OCI-LY7 (cell line): ENCODE data around the gene CAPN10. TPM values are rescaled to one million over a fixed set of nuclear protein-coding genes. Genes with fewer than 3 reads are reported as not detected.

Source experiments
- BruUV-seq: library from RNA; stranded (reverse); fragments of 400-500 nt; replicated peaks from 2 replicates; lab custom pipeline; 2021; lab: Mats Ljungman, UMichigan
- CTCF ChIA-PET: fragments of 300-600 bp; sonication (Branson Sonifier 250); formaldehyde crosslinking; loops from one replicate; lab custom pipeline; 2022; ENCODE audit warnings: antibody characterized with exemption; ENCODE audit not compliant: unreplicated experiment; lab: Charles Lee
- POLR2A ChIA-PET: fragments of 300-600 bp; sonication (Branson Sonifier 250); formaldehyde crosslinking; loops from one replicate; lab custom pipeline; 2022; ENCODE audit warnings: antibody characterized with exemption; lab: Charles Lee
- DNase-seq: peaks from one replicate; pipeline ENCODE4 v3.0.0-alpha.2; 2015; ENCODE audit warnings: low spot score
- H2AFZ ChIP-seq: fragments of 200-600 bp; sonication (generic), shearing (Covaris generic); 2 replicates; pipeline ENCODE4 v1.6.1; 2014; ENCODE audit warnings: mild to moderate bottlenecking, antibody characterized with exemption, low read length, moderate library complexity
- H3K27ac ChIP-seq: fragments of 200-600 bp; sonication (generic); 2 replicates; pipeline ENCODE4 v1.5.1; 2014; ENCODE audit warnings: mixed run types, low read depth, mild to moderate bottlenecking, moderate library complexity, low read length, inconsistent platforms; ENCODE audit not compliant: poor library complexity, severe bottlenecking
- H3K36me3 ChIP-seq: fragments of 200-600 bp; sonication (generic); 2 replicates; pipeline ENCODE4 v1.6.1; 2014; ENCODE audit warnings: mild to moderate bottlenecking, antibody characterized with exemption, low read length, moderate library complexity, mixed read lengths; ENCODE audit not compliant: insufficient read depth
- H3K4me1 ChIP-seq: fragments of 200-600 bp; sonication (generic); 2 replicates; pipeline ENCODE4 v1.5.1; 2014; ENCODE audit warnings: mild to moderate bottlenecking, low read length; ENCODE audit not compliant: insufficient read depth, poor library complexity, severe bottlenecking
- H3K4me2 ChIP-seq: fragments of 200-600 bp; sonication (generic); 2 replicates; pipeline ENCODE4 v1.6.1; 2014; ENCODE audit warnings: mild to moderate bottlenecking, low read length
- H3K4me3 ChIP-seq: fragments of 200-600 bp; sonication (generic); 2 replicates; pipeline ENCODE4 v1.5.1; 2014; ENCODE audit warnings: mild to moderate bottlenecking, low read depth, low read length; ENCODE audit not compliant: poor library complexity, severe bottlenecking
- H3K79me2 ChIP-seq: fragments of 200-600 bp; sonication (generic); 2 replicates; pipeline ENCODE4 v1.6.1; 2016; ENCODE audit warnings: low read depth, mild to moderate bottlenecking, low read length, moderate library complexity, mixed read lengths; ENCODE audit not compliant: insufficient read depth
- H3K9me2 ChIP-seq: fragments of 200-600 bp; sonication (generic); 2 replicates; pipeline ENCODE4 v1.6.1; 2016; ENCODE audit warnings: mild to moderate bottlenecking, low read length, mixed read lengths; ENCODE audit not compliant: insufficient read depth
- H3K9me3 ChIP-seq: fragments of 200-600 bp; sonication (generic); 2 replicates; pipeline ENCODE4 v1.6.1; 2014; ENCODE audit warnings: mild to moderate bottlenecking, mixed run types, low read length, mixed read lengths
- H4K20me1 ChIP-seq: fragments of 200-600 bp; sonication (generic); 2 replicates; pipeline ENCODE4 v1.6.1; 2014; ENCODE audit warnings: mild to moderate bottlenecking, antibody characterized with exemption, low read length, moderate library complexity, mixed read lengths; ENCODE audit not compliant: insufficient read depth
- EZH2phosphoT487 ChIP-seq: fragments of 200-600 bp; sonication (generic); IDR thresholded peaks from 2 replicates; pipeline ENCODE4 v1.6.1; 2018; ENCODE audit warnings: low read depth, borderline replicate concordance, mild to moderate bottlenecking, mixed run types, antibody characterized with exemption, low read length, moderate library complexity, mixed read lengths
- intact Hi-C: fragments of 100-400 bp; cut with micrococcal nuclease; formaldehyde crosslinking; loops from one replicate; pipeline ENCODE4 v1.10.0; 2022; ENCODE audit not compliant: unreplicated experiment
- total RNA-seq, 2 experiments: library from RNA; depleted of rRNA in 1 of 2; stranded (reverse); fragments of >200 nt in 1 of 2; shearing (Covaris generic) in 1 of 2; gene quantifications; 2 replicates each; pipeline ENCODE4 v1.2.3, GENCODE V29; 2014 to 2022
- TF ChIP-seq, protein P1 (sequence below): fragments of 200-600 bp; sonication (generic); conservative IDR thresholded peaks from 2 replicates; pipeline ENCODE4 v1.5.1; 2014; ENCODE audit warnings: mild to moderate bottlenecking, antibody characterized with exemption, low read length, moderate library complexity, mixed read lengths

Gene CAPN10
- total RNA-seq, 2 experiments from 2014 or later = 70.6 to 78.1 TPM

DNA sequence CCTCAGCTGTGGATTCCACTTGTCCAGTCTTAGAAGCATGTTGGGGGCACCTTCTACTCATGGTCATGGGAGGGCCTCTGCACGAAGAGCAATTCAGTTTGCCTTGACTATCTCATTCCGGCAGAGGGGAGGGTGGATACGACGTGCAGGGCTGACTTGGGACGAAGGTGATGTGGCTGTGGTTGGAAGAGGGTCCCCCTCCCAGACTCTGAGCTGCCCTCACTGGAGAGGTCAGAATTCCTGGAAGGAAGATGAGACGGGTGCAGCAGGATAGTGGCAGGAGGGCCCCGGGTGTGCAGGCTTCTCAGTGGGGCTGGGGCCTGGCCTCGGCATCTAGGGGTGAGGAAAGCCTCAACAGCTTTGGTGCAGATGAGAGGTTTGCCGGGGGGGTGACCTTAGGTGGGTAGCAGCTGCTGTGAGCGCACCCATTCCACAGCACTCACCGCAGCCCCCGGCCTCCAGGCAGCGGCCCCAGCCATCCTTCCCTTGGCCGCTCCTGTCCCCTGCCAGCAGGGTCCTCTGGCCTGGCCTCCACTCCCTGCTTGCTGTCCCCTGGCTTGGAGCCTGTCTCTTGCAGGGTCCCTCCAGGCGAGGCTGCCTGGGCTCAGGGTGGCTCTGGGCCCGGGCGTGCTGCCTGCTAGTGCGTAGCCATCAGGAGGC, 15.1 kb upstream of the CAPN10 start:
- ChIA-PET CTCF (no interaction called here), POLR2A (no interaction called here)
- Histone ChIP-seq H3K79me2 (peaks cover 13% of the 10 kb centered on the region; the same call in 1 of the 2 replicates), H3K4me2 (no peak overlapping the region), H3K4me3 (no peak overlapping the region), H3K36me3 (peaks cover 11% of the 10 kb centered on the region; the same call in 1 of the 2 replicates), H3K27ac (no peak overlapping the region), H3K9me3 (no peaks in the 10 kb centered on the region), H3K4me1 (peaks cover 29% of the 10 kb centered on the region), H3K9me2 (no peaks in the 10 kb centered on the region), H4K20me1 (0 out of 2 replicates have a peak, but pooled peaks cover 5% of the 10 kb centered on the region), H2AFZ (no peak overlapping the region)
- TF ChIP-seq EZH2phosphoT487 = no peak
- TF ChIP-seq, protein P1, sequence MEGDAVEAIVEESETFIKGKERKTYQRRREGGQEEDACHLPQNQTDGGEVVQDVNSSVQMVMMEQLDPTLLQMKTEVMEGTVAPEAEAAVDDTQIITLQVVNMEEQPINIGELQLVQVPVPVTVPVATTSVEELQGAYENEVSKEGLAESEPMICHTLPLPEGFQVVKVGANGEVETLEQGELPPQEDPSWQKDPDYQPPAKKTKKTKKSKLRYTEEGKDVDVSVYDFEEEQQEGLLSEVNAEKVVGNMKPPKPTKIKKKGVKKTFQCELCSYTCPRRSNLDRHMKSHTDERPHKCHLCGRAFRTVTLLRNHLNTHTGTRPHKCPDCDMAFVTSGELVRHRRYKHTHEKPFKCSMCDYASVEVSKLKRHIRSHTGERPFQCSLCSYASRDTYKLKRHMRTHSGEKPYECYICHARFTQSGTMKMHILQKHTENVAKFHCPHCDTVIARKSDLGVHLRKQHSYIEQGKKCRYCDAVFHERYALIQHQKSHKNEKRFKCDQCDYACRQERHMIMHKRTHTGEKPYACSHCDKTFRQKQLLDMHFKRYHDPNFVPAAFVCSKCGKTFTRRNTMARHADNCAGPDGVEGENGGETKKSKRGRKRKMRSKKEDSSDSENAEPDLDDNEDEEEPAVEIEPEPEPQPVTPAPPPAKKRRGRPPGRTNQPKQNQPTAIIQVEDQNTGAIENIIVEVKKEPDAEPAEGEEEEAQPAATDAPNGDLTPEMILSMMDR = no peak
- no TSS peak for BruUV-seq
- DNase-seq = no peak
- intact Hi-C loops = no loop called here

DNA sequence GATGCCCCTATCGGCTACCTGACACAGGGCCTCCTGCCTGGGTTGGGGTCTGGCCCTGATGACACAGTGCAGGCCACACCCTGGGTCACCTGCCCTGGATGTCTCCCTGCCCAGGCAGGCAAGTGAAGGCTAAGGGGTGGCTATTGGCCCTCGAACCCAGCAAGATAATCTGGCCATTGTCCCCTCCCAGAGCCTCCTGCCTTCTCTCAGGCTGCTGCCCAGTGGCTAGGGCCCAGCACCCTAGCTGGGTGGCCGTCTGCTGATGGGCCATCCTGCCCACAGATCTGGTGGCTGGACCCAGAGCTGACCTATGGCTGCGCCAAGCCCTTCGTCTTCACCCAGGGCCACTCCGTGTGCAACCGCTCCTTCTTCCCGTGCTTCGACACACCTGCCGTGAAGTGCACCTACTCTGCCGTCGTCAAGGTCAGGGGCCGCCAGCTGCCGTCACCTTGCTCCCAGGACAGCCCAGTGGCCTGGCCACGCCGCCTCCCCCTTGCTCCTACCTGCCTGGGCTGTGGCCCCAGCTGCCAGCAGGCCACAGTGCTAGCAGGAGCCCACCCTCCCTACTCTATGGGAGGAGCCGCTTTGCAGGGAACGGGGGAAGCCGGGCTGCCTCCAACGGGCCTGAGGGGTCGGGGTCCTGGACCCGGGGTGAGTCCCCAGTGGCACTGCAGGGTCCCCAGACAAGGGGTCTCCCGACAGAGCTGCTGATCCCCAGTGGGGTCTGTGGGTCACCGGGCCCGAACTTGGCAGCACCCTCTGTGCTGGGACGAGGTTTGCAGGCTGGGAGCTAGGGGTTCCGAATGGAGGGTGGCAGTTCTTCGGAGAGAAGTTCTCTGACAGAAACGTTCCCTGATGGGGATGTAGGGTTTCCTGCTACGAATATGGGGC, 14.1 kb upstream of the CAPN10 start:
- ChIA-PET CTCF (no interaction called here), POLR2A (no interaction called here)
- no peak overlapping the region for H3K4me2 ChIP-seq
- H3K4me1 ChIP-seq = peaks cover 20% of the 10 kb centered on the region
- H3K9me2 ChIP-seq = no peaks in the 10 kb centered on the region
- peaks cover 21% of the 10 kb centered on the region; the same call in 1 of the 2 replicates for H3K36me3 ChIP-seq
- no peak overlapping the region for H3K4me3 ChIP-seq
- no peak for DNase-seq
- intact Hi-C loops = no loop called here
- no TSS peak for BruUV-seq
- 0 out of 2 replicates have a peak, but pooled peaks cover 5% of the 10 kb centered on the region for H4K20me1 ChIP-seq
- no peak overlapping the region for H2AFZ ChIP-seq
- H3K27ac ChIP-seq = no peak overlapping the region
- H3K79me2 ChIP-seq = peaks cover 13% of the 10 kb centered on the region; the same call in 1 of the 2 replicates
- TF ChIP-seq, protein P1 = no peak
- no peak for TF ChIP-seq EZH2phosphoT487
- no peaks in the 10 kb centered on the region for H3K9me3 ChIP-seq
